ENCODE measurements around the gene SYNE1. TPM values are rescaled to one million over a fixed set of nuclear protein-coding genes. Genes with fewer than 3 reads are reported as not detected.

Gene SYNE1
- total and polyA plus RNA-seq, 8 donors = 12.8 to 279 (median 108) TPM

- intact Hi-C loops (cut with DNase I; ENCODE audit: low total_unique reads) = no loop called here
- Histone ChIP-seq H3K4me1 (peaks cover 0 to 27% (median 19%) of the 10 kb centered on the region in 4 donors), H3K9me3 (no peaks in the 10 kb centered on the region), H3K36me3 (peaks cover 2 to 51% (median 39%) of the 10 kb centered on the region in 4 donors), H3K27ac (no peak overlapping the region), H3K27me3 (no peaks in the 10 kb centered on the region), H3K4me3 (no peak overlapping the region)
- WGBS, 5 donors = 88 to 92% (median 90%) methylated on average over 5 of the region's 5 CpGs
- no peak for TF ChIP-seq EP300 (IDR thresholded peaks at IDR 0.05)
- TF ChIP-seq, protein P1, sequence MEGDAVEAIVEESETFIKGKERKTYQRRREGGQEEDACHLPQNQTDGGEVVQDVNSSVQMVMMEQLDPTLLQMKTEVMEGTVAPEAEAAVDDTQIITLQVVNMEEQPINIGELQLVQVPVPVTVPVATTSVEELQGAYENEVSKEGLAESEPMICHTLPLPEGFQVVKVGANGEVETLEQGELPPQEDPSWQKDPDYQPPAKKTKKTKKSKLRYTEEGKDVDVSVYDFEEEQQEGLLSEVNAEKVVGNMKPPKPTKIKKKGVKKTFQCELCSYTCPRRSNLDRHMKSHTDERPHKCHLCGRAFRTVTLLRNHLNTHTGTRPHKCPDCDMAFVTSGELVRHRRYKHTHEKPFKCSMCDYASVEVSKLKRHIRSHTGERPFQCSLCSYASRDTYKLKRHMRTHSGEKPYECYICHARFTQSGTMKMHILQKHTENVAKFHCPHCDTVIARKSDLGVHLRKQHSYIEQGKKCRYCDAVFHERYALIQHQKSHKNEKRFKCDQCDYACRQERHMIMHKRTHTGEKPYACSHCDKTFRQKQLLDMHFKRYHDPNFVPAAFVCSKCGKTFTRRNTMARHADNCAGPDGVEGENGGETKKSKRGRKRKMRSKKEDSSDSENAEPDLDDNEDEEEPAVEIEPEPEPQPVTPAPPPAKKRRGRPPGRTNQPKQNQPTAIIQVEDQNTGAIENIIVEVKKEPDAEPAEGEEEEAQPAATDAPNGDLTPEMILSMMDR (IDR thresholded peaks at IDR 0.05) = no peak
- TF ChIP-seq POLR2A (IDR thresholded peaks at IDR 0.05) = no peak
- no peak for TF ChIP-seq POLR2AphosphoS5 (IDR thresholded peaks at IDR 0.05)
- no peak for DNase-seq
Measured at GRCh38 chr6:152166897-152167296, 470.3 kb downstream of the SYNE1 start.

GRCh38 chr6:152166497-152166896 lies 470.7 kb downstream of the SYNE1 start:
- no peaks in the 10 kb centered on the region for H3K9me3 ChIP-seq
- H3K4me1 ChIP-seq = peaks cover 0 to 23% (median 17%) of the 10 kb centered on the region in 4 donors
- intact Hi-C loops (cut with DNase I; ENCODE audit: low total_unique reads) = no loop called here
- TF ChIP-seq, protein P1 (IDR thresholded peaks at IDR 0.05) = no peak
- TF ChIP-seq POLR2A (IDR thresholded peaks at IDR 0.05) = no peak
- TF ChIP-seq POLR2AphosphoS5 (IDR thresholded peaks at IDR 0.05) = no peak
- TF ChIP-seq EP300 (IDR thresholded peaks at IDR 0.05) = no peak
- H3K36me3 ChIP-seq = peaks cover 2 to 51% (median 40%) of the 10 kb centered on the region in 4 donors
- DNase-seq = no peak
- H3K4me3 ChIP-seq = no peak overlapping the region
- H3K27ac ChIP-seq = no peak overlapping the region
- no peaks in the 10 kb centered on the region for H3K27me3 ChIP-seq
- WGBS, 5 donors = 70 to 90% (median 83%) methylated on average over 4 of the region's 4 CpGs

- no peak overlapping the region for H3K4me3 ChIP-seq
- H3K4me1 ChIP-seq = peaks cover 0 to 15% (median 11%) of the 10 kb centered on the region in 4 donors
- no peak for TF ChIP-seq EP300 (IDR thresholded peaks at IDR 0.05)
- TF ChIP-seq POLR2AphosphoS5 (IDR thresholded peaks at IDR 0.05) = no peak
- no peak for TF ChIP-seq POLR2A (IDR thresholded peaks at IDR 0.05)
- TF ChIP-seq, protein P1 (IDR thresholded peaks at IDR 0.05) = no peak
- H3K9me3 ChIP-seq = no peaks in the 10 kb centered on the region
- intact Hi-C loops (cut with DNase I; ENCODE audit: low total_unique reads) = no loop called here
- no peaks in the 10 kb centered on the region for H3K27me3 ChIP-seq
- no peak overlapping the region for H3K27ac ChIP-seq
- peaks cover 5 to 50% (median 40%) of the 10 kb centered on the region in 4 donors for H3K36me3 ChIP-seq
- 79 to 99% (median 94%) methylated on average over 5 of the region's 5 CpGs for WGBS, 5 donors
- DNase-seq = no peak
Measured at GRCh38 chr6:152164957-152165356, 472.2 kb downstream of the SYNE1 start.

DNA sequence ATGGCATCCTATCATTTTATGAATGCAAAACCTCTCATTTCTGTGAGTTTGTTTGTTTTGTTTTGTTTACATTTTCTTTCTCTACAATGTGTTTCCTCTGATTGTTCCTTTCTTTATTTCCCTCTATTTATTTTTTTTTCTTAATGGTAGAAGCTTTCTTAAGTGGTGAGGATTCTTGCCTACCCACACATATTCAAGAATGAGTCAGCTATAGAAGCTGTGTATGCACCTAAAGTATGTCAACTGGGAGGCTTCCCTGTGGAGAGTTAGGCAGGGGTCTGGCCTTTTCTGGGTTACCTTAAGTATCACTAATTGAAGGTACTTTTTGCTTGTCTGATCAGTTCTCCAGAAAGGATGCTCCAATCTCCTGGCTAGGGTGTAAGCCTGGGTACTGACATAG lies 475.7 kb downstream of the SYNE1 start:
- Histone ChIP-seq H3K27ac (no peak overlapping the region), H3K36me3 (peaks cover 5 to 58% (median 47%) of the 10 kb centered on the region in 4 donors), H3K9me3 (no peaks in the 10 kb centered on the region), H3K27me3 (no peaks in the 10 kb centered on the region), H3K4me1 (no peaks in the 10 kb centered on the region), H3K4me3 (no peak overlapping the region)
- intact Hi-C loops (cut with DNase I; ENCODE audit: low total_unique reads) = no loop called here
- no peak for TF ChIP-seq POLR2A (IDR thresholded peaks at IDR 0.05)
- TF ChIP-seq EP300 (IDR thresholded peaks at IDR 0.05) = no peak
- TF ChIP-seq, protein P1 (IDR thresholded peaks at IDR 0.05) = no peak
- TF ChIP-seq POLR2AphosphoS5 (IDR thresholded peaks at IDR 0.05) = no peak
- no peak for DNase-seq
